SK-N-SH (cell line): ENCODE results near the gene WDR81. TPM values are rescaled to one million over a fixed set of nuclear protein-coding genes. Genes with fewer than 3 reads are reported as not detected.
"Not testable (repeated sequence)": the region's sequence is repeated elsewhere in the genome, so short reads cannot be mapped to it uniquely, and the experiment has no call there.

ENCODE experiments used
- CTCF ChIA-PET: fragments of 300-600, 350-600 bp; formaldehyde crosslinking; extraction: SDS; loops from one replicate; lab custom pipeline; 2021; lab: Yijun Ruan, JAX
- POLR2A ChIA-PET: fragments of 350-600 bp; sonication (Branson Sonifier 250); formaldehyde crosslinking; extraction: SDS; loops from one replicate; lab custom pipeline; 2020; ENCODE audit warnings: antibody characterized with exemption, inconsistent platforms; lab: Yijun Ruan, JAX
- DNase-seq: peaks from one replicate; pipeline ENCODE4 v3.0.0; 2012
- H2AFZ ChIP-seq: fragments of 200-600 bp; sonication (generic); 2 replicates; pipeline ENCODE4 v1.8.1; 2016; ENCODE audit warnings: antibody characterized with exemption, mild to moderate bottlenecking, low read depth
- H3F3A ChIP-seq: fragments of 200-600 bp; sonication (generic); replicated peaks from 2 replicates; pipeline ENCODE3; 2016; ENCODE audit warnings: antibody characterized with exemption, mild to moderate bottlenecking; ENCODE audit not compliant: insufficient read depth
- H3K27ac ChIP-seq, 2 experiments: fragments of 200-500 bp in 1 of 2; fragments of 200-600 bp in 1 of 2; sonication (Bioruptor generic) in 1 of 2; sonication (generic), shearing (Covaris generic) in 1 of 2; 2 replicates each; pipeline versions ENCODE4 v1.5.1 to v1.6.1; 2014 to 2016; ENCODE audit warnings: low read depth in 2 of 2, inconsistent platforms in 1 of 2, low read length in 1 of 2, mild to moderate bottlenecking in 1 of 2, mixed read lengths in 1 of 2
- H3K27me3 ChIP-seq: fragments of 200-600 bp; sonication (generic), shearing (Covaris generic); 2 replicates; pipeline ENCODE4 v1.6.1; 2016; ENCODE audit warnings: mixed run types; ENCODE audit not compliant: insufficient read depth
- H3K36me3 ChIP-seq, 2 experiments: fragments of 200-500 bp in 1 of 2; fragments of 200-600 bp in 1 of 2; sonication (Bioruptor generic) in 1 of 2; sonication (generic) in 1 of 2; replicated peaks in 1 of 2; 2 replicates each; pipeline versions ENCODE3 to v1.5.1; 2014 to 2016; ENCODE audit warnings: low read length in 1 of 2, mild to moderate bottlenecking in 1 of 2; ENCODE audit not compliant: insufficient read depth in 2 of 2, control insufficient read depth in 1 of 2
- H3K4me1 ChIP-seq, 2 experiments: fragments of 200-500 bp in 1 of 2; fragments of 200-600 bp in 1 of 2; sonication (Bioruptor generic) in 1 of 2; sonication (generic), shearing (Covaris generic) in 1 of 2; 2 replicates each; pipeline versions ENCODE4 v1.5.1 to v1.6.1; 2014 to 2016; ENCODE audit warnings: low read depth in 1 of 2, low read length in 1 of 2, mixed run types in 1 of 2; ENCODE audit not compliant: insufficient read depth in 2 of 2, control insufficient read depth in 1 of 2
- H3K4me2 ChIP-seq: fragments of 200-600 bp; sonication (generic), shearing (Covaris generic); 2 replicates; pipeline ENCODE4 v1.6.1; 2017; ENCODE audit warnings: mixed run types
- H3K4me3 ChIP-seq, 2 experiments: fragments of 200-500 bp in 1 of 2; fragments of 200-600 bp in 1 of 2; sonication (Bioruptor generic) in 1 of 2; sonication (generic), shearing (Covaris generic) in 1 of 2; 2 replicates each; pipeline versions ENCODE4 v1.5.1 to v1.8.1; 2014 to 2016; ENCODE audit warnings: low read depth in 2 of 2, inconsistent platforms in 1 of 2, low read length in 1 of 2, mild to moderate bottlenecking in 1 of 2, mixed read lengths in 1 of 2, moderate library complexity in 1 of 2
- H3K79me2 ChIP-seq: fragments of 200-600 bp; sonication (generic); 2 replicates; pipeline ENCODE4 v1.8.1; 2017; ENCODE audit warnings: mild to moderate bottlenecking; ENCODE audit not compliant: insufficient read depth
- H3K9ac ChIP-seq: fragments of 200-600 bp; sonication (generic); 2 replicates; pipeline ENCODE4 v1.6.1; 2017; ENCODE audit warnings: mixed run types
- H3K9me2 ChIP-seq: fragments of 200-600 bp; sonication (generic); 2 replicates; pipeline ENCODE4 v1.6.1; 2017; ENCODE audit warnings: mixed run types
- H3K9me3 ChIP-seq: fragments of 200-600 bp; sonication (generic); 2 replicates; pipeline ENCODE4 v1.6.1; 2017; ENCODE audit warnings: mixed run types, mild to moderate bottlenecking, moderate library complexity
- H4K20me1 ChIP-seq: fragments of 200-600 bp; sonication (generic); 2 replicates; pipeline ENCODE4 v1.6.1; 2017; ENCODE audit warnings: mild to moderate bottlenecking, mixed run types; ENCODE audit not compliant: insufficient read depth
- CHD2 ChIP-seq: fragments of 150-350 bp; IDR thresholded peaks from 2 replicates; pipeline ENCODE4 v1.6.1; 2018; ENCODE audit warnings: low read length; ENCODE audit not compliant: partially characterized antibody
- GATA2 ChIP-seq: sonication (generic); formaldehyde crosslinking; IDR thresholded peaks from 2 replicates; pipeline ENCODE4 v1.5.0; 2020; ENCODE audit warnings: mild to moderate bottlenecking, missing genetic modification reagents
- JUND ChIP-seq: IDR thresholded peaks from 2 replicates; pipeline ENCODE4 v1.4.0; 2012
- RXRA ChIP-seq: IDR thresholded peaks from 2 replicates; pipeline ENCODE4 v1.4.0; 2012; ENCODE audit warnings: low read depth, mild to moderate bottlenecking, borderline replicate concordance
- SIN3A ChIP-seq: IDR thresholded peaks from 2 replicates; pipeline ENCODE4 v1.6.1; 2012; ENCODE audit warnings: low read depth, mild to moderate bottlenecking, low read length, moderate library complexity, borderline replicate concordance
- SMC3 ChIP-seq: IDR thresholded peaks from 2 replicates; pipeline ENCODE4 v1.6.1; 2012; ENCODE audit warnings: low read depth, low read length, improper control_type of control experiment
- TCF12 ChIP-seq: IDR thresholded peaks from 2 replicates; pipeline ENCODE4 v1.4.0; 2012
- USF2 ChIP-seq: fragments of 150-350 bp; IDR thresholded peaks from 2 replicates; pipeline ENCODE4 v1.6.1; 2017; ENCODE audit warnings: antibody characterized with exemption, low read length, low read depth, borderline replicate concordance
- YY1 ChIP-seq: IDR thresholded peaks from 2 replicates; pipeline ENCODE4 v1.4.0; 2012; ENCODE audit warnings: low read depth, mild to moderate bottlenecking
- WGBS: methylation state at CpG from one replicate; pipeline ENCODE4 v1.1.6; 2017; ENCODE audit warnings: low lambda C conversion rate; 5-methylcytosine and 5-hydroxymethylcytosine counted together
- polyA plus RNA-seq, 3 experiments: library from polyadenylated mRNA; depleted of rRNA; stranded (reverse); fragments of >200 nt; gene quantifications; 2 replicates each; pipeline ENCODE4 v1.2.3, GENCODE V29; 2012

Gene WDR81
- polyA plus RNA-seq, 1 of the 3 experiments (the other 2 are of a cell fraction), result 9.3 TPM

GRCh38 chr17:1705004-1705403, 19.5 kb upstream of the WDR81 start (continued):
- TF ChIP-seq SIN3A, result no peak
- TF ChIP-seq RXRA, result no peak
- no peak for TF ChIP-seq TCF12
- no peak for TF ChIP-seq USF2
- TF ChIP-seq SMC3, result no peak
- TF ChIP-seq CHD2, result no peak
- TF ChIP-seq JUND, result no peak
- no peak for TF ChIP-seq YY1

DNA sequence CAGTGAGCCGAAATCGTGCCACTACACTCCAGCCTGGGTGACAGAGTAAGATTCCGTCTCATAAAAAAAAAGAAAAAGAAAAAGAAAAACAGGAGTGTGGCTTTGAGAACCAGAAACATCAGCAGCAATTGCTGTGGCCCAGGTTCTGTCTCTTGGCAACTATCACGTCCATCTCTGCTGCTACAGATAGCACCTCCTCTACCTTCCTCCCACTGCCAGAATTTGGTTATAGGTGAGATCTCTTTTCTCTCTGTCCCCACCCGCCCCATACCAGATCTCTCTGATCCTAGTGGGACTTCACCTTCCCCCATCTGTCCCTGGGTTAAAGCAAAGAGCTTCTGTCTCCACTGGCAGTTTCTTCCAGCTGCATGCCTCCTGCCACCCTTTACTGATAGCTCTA, 17.4 kb upstream of the WDR81 start:
- H3K79me2 ChIP-seq, result peaks cover 15% of the 10 kb centered on the region
- peaks cover 16% of the 10 kb centered on the region for H4K20me1 ChIP-seq
- ChIA-PET CTCF (interaction anchor here (1.1 to 1.4 kb wide), 3 partner anchors 9 to 38 kb away, joined by 3 to 6 read pairs (median 4); no protein-coding TSS in a partner anchor), POLR2A (no interaction called here)
- H3K27me3 ChIP-seq, result no peaks in the 10 kb centered on the region
- H3K4me3 ChIP-seq, result no peak overlapping the region
- no peak for TF ChIP-seq CHD2
- peak; percentile 61 for TF ChIP-seq GATA2 (CRISPR knock-in tag)
- peaks cover 17% of the 10 kb centered on the region for H3F3A ChIP-seq
- H2AFZ ChIP-seq, result no peak overlapping the region
- H3K9me3 ChIP-seq, result no peaks in the 10 kb centered on the region
- H3K9ac ChIP-seq, result no peak overlapping the region
- H3K9me2 ChIP-seq, result no peaks in the 10 kb centered on the region
- no peak overlapping the region for H3K27ac ChIP-seq
- DNase-seq, result no peak
- H3K4me1 ChIP-seq, result peaks cover 6 to 13% of the 10 kb centered on the region in 2 experiments; a peak in 2 of 4 replicates
- H3K36me3 ChIP-seq, result peaks cover 10 to 13% of the 10 kb centered on the region in 2 experiments
- H3K4me2 ChIP-seq, result no peak overlapping the region
- 91% methylated on average over 5 of the region's 5 CpGs for WGBS

DNA sequence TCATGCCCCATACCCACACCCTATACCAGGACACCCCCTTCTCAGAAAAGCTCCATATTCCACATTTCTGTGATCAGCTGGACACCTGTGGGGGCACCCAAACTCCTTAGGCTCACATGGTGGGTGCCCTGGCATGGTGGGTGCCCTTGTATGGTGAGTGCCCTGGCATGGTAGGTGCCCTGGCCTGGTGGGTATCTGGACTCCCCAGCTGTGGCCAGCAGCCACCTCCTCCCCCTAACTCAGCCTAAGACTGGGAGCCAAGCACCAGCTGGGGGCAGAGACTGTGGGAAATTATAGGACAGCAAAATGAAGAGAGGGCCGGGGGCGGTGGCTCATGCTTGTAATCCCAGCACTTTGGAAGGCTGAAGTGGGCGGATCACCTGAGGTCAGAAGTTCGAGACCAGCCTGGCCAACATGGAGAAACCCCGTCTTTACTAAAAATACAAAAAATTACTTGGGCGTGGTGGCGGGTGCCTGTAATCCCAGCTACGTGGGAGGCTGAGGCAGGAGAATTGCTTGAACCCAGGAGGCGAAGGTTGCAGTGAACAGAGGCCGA, 15.6 kb upstream of the WDR81 start:
- H3K9me3 ChIP-seq, H2AFZ ChIP-seq, DNase-seq, H3K9me2 ChIP-seq, H3K27me3 ChIP-seq, H3K4me2 ChIP-seq, H3K4me3 ChIP-seq, H3K27ac ChIP-seq, H3K9ac ChIP-seq: not testable (repeated sequence)
- peaks cover 34% of the 10 kb centered on the region for H4K20me1 ChIP-seq
- CTCF ChIA-PET, result interaction anchor here (0.8 to 1.8 kb wide), 4 partner anchors 9 to 39 kb away, joined by 3 to 8 read pairs (median 3); no protein-coding TSS in a partner anchor
- H3K36me3 ChIP-seq, result peaks cover 26 to 31% of the 10 kb centered on the region in 2 experiments
- H3F3A ChIP-seq, result peaks cover 34% of the 10 kb centered on the region
- peaks cover 33% of the 10 kb centered on the region for H3K79me2 ChIP-seq
- WGBS, result 96% methylated on average over 10 of the region's 10 CpGs
- POLR2A ChIA-PET, result interaction anchor here (1.6 kb wide), 1 partner anchor 40 kb away, joined by 3 read pairs; no protein-coding TSS in a partner anchor
- peaks cover 9 to 13% of the 10 kb centered on the region in 2 experiments; a peak in 2 of 4 replicates for H3K4me1 ChIP-seq
